MM.1S (cell line): ENCODE measurements around the gene ALDH18A1.

Source experiments
- DNase-seq: peaks from one replicate; pipeline ENCODE4 v3.0.0-alpha.2; 2015
- H2AFZ ChIP-seq: fragments of 300-600 bp; sonication (generic); 2 replicates; pipeline ENCODE4 v1.6.0; 2016; ENCODE audit warnings: antibody characterized with exemption, low read length
- H3F3A ChIP-seq: fragments of 300-600 bp; sonication (generic); 2 replicates; pipeline ENCODE4 v1.6.1; 2016; ENCODE audit warnings: mild to moderate bottlenecking, antibody characterized with exemption, low read length, moderate library complexity, mixed read lengths; ENCODE audit not compliant: insufficient read depth
- H3K27ac ChIP-seq: fragments of 300-600 bp; sonication (generic); 2 replicates; pipeline ENCODE4 v1.5.1; 2016; ENCODE audit warnings: mild to moderate bottlenecking, low read length
- H3K27me3 ChIP-seq: fragments of 300-600 bp; sonication (generic); replicated peaks from 2 replicates; pipeline ENCODE4 v1.6.0; 2016; ENCODE audit warnings: low read length; ENCODE audit not compliant: insufficient read depth
- H3K36me3 ChIP-seq: fragments of 300-600 bp; sonication (generic); replicated peaks from 2 replicates; pipeline ENCODE4 v1.6.1; 2016; ENCODE audit warnings: mild to moderate bottlenecking, low read length, mixed read lengths; ENCODE audit not compliant: insufficient read depth
- H3K4me1 ChIP-seq: fragments of 300-600 bp; sonication (generic); 2 replicates; pipeline ENCODE4 v1.6.1; 2016; ENCODE audit warnings: low read length, mixed read lengths
- H3K4me2 ChIP-seq: fragments of 300-600 bp; sonication (generic); 2 replicates; pipeline ENCODE4 v1.6.0; 2016; ENCODE audit warnings: low read depth, low read length
- H3K4me3 ChIP-seq: fragments of 300-600 bp; sonication (generic); 2 replicates; pipeline ENCODE4 v1.5.1; 2016; ENCODE audit warnings: low read length, mixed read lengths
- H3K79me2 ChIP-seq: fragments of 300-600 bp; sonication (generic); 2 replicates; pipeline ENCODE4 v1.6.1; 2016; ENCODE audit warnings: mixed run types, low read length, mixed read lengths
- H3K9ac ChIP-seq: fragments of 300-600 bp; sonication (generic); 2 replicates; pipeline ENCODE4 v1.6.1; 2016; ENCODE audit warnings: low read length, mixed read lengths
- H3K9me2 ChIP-seq: fragments of 300-600 bp; sonication (generic); replicated peaks from 2 replicates; pipeline ENCODE4 v1.6.1; 2016; ENCODE audit warnings: mild to moderate bottlenecking, low read length, mixed read lengths; ENCODE audit not compliant: insufficient read depth
- H3K9me3 ChIP-seq: fragments of 300-600 bp; sonication (generic); replicated peaks from 2 replicates; pipeline ENCODE4 v1.6.1; 2016; ENCODE audit warnings: mild to moderate bottlenecking, low read length, mixed read lengths; ENCODE audit not compliant: insufficient read depth
- H4K20me1 ChIP-seq: fragments of 300-600 bp; sonication (generic); 2 replicates; pipeline ENCODE4 v1.6.1; 2016; ENCODE audit warnings: mild to moderate bottlenecking, low read length, moderate library complexity, mixed read lengths; ENCODE audit not compliant: insufficient read depth
- CTCF ChIP-seq: fragments of 300-600 bp; sonication (generic); IDR thresholded peaks from 2 replicates; pipeline ENCODE4 v1.5.1; 2016; ENCODE audit warnings: antibody characterized with exemption, low read length, mixed read lengths
- EZH2 ChIP-seq: fragments of 300-600 bp; sonication (generic); optimal IDR thresholded peaks from 2 replicates; pipeline ENCODE3; 2017; ENCODE audit warnings: low read depth, mild to moderate bottlenecking, antibody characterized with exemption, low read length, mixed read lengths
- EZH2phosphoT487 ChIP-seq: fragments of 300-600 bp; sonication (generic); IDR thresholded peaks from 2 replicates; pipeline ENCODE4 v1.6.1; 2018; ENCODE audit warnings: antibody characterized with exemption, low read length

ALDH18A1 gene

GRCh38 chr10:95657250-95657649, 739 bp upstream of the ALDH18A1 start:
- H3K4me1 ChIP-seq = peaks cover 7% of the 10 kb centered on the region
- H3K9me3 ChIP-seq = no peaks in the 10 kb centered on the region
- peak overlapping the region; percentile 94; the same call in 1 of the 2 replicates for H3K4me2 ChIP-seq
- no peaks in the 10 kb centered on the region for H4K20me1 ChIP-seq
- TF ChIP-seq CTCF (no peak), EZH2phosphoT487 (no peak), EZH2 (no peak)
- no peaks in the 10 kb centered on the region for H3F3A ChIP-seq
- no peaks in the 10 kb centered on the region for H3K36me3 ChIP-seq
- peak overlapping the region; percentile 98 for H2AFZ ChIP-seq
- H3K27ac ChIP-seq = no peak overlapping the region
- no peaks in the 10 kb centered on the region for H3K27me3 ChIP-seq
- peak overlapping the region; percentile 82; the same call in 1 of the 2 replicates for H3K9ac ChIP-seq
- no peaks in the 10 kb centered on the region for H3K9me2 ChIP-seq
- H3K79me2 ChIP-seq = peaks cover 29% of the 10 kb centered on the region
- no peak for DNase-seq
- peak overlapping the region; percentile 95 for H3K4me3 ChIP-seq

GRCh38 chr10:95655571-95656290, 780 bp downstream of the ALDH18A1 start:
- H3K27ac ChIP-seq = peak overlapping the region; percentile 16; the same call in 1 of the 2 replicates

GRCh38 chr10:95653895-95654294, 2.6 kb downstream of the ALDH18A1 start:
- no peaks in the 10 kb centered on the region for H3K27me3 ChIP-seq
- no peak overlapping the region for H3K4me2 ChIP-seq
- H4K20me1 ChIP-seq = 0 out of 2 replicates have a peak, but pooled peaks cover 2% of the 10 kb centered on the region
- DNase-seq = no peak
- H3K4me1 ChIP-seq = peaks cover 7% of the 10 kb centered on the region
- no peaks in the 10 kb centered on the region for H3F3A ChIP-seq
- H3K27ac ChIP-seq = no peak overlapping the region
- no peak for TF ChIP-seq CTCF
- TF ChIP-seq EZH2 = no peak
- no peaks in the 10 kb centered on the region for H3K9me2 ChIP-seq
- no peak overlapping the region for H3K4me3 ChIP-seq
- H3K9ac ChIP-seq = no peak overlapping the region
- no peak overlapping the region for H2AFZ ChIP-seq
- H3K36me3 ChIP-seq = peaks cover 11% of the 10 kb centered on the region
- peaks cover 38% of the 10 kb centered on the region for H3K79me2 ChIP-seq
- H3K9me3 ChIP-seq = no peaks in the 10 kb centered on the region

More at GRCh38 chr10:95655571-95656290, 780 bp downstream of the ALDH18A1 start:
- Histone ChIP-seq H2AFZ (peak overlapping the region; percentile 98), H3K9me3 (no peaks in the 10 kb centered on the region), H3K27me3 (no peaks in the 10 kb centered on the region), H3K9ac (peak overlapping the region; percentile 82), H3K4me2 (peak overlapping the region; percentile 94), H3K4me3 (peak overlapping the region; percentile 95), H3K4me1 (peaks cover 7% of the 10 kb centered on the region), H4K20me1 (no peaks in the 10 kb centered on the region), H3K36me3 (peaks cover 11% of the 10 kb centered on the region), H3K79me2 (peaks cover 33% of the 10 kb centered on the region), H3F3A (no peaks in the 10 kb centered on the region), H3K9me2 (no peaks in the 10 kb centered on the region)
- no peak for TF ChIP-seq EZH2
- TF ChIP-seq CTCF = no peak
- TF ChIP-seq EZH2phosphoT487 = no peak
- DNase-seq = peak; percentile 12
